CD8-positive, alpha-beta memory T cell (primary cell): ENCODE measurements around the gene SLPI. TPM values are rescaled to one million over a fixed set of nuclear protein-coding genes. Genes with fewer than 3 reads are reported as not detected.

Experiments used
- CTCF ChIA-PET: fragments of 350-600 bp; sonication (Branson Sonifier 250); formaldehyde crosslinking; loops from one replicate; lab custom pipeline; 2021; ENCODE audit warnings: antibody characterized with exemption; lab: Charles Lee
- POLR2A ChIA-PET: fragments of 350-600 bp; sonication (Branson Sonifier 250); formaldehyde crosslinking; loops from one replicate; lab custom pipeline; 2021; ENCODE audit warnings: antibody characterized with exemption; lab: Charles Lee
- DNase-seq, 5 donors: peaks; one replicate each; pipeline versions ENCODE4 v3.0.0 to v3.0.0-alpha.2; 2020 to 2022; ENCODE audit warnings: mixed read lengths in 1 of 5
- H3K27ac ChIP-seq: one replicate; pipeline ENCODE4 v1.7.0; 2013; ENCODE audit warnings: low read depth, mild to moderate bottlenecking, low read length, moderate library complexity
- H3K27me3 ChIP-seq: 2 replicates; pipeline ENCODE4 v1.7.0; 2013; ENCODE audit warnings: low read length, mild to moderate bottlenecking; ENCODE audit not compliant: insufficient read depth, poor library complexity, severe bottlenecking
- H3K36me3 ChIP-seq: 2 replicates; pipeline ENCODE4 v1.7.0; 2013; ENCODE audit warnings: mild to moderate bottlenecking, low read length, moderate library complexity; ENCODE audit not compliant: insufficient read depth
- H3K4me1 ChIP-seq: 2 replicates; pipeline ENCODE4 v1.7.0; 2013; ENCODE audit warnings: mild to moderate bottlenecking, low read length, moderate library complexity; ENCODE audit not compliant: insufficient read depth
- H3K4me3 ChIP-seq: 2 replicates; pipeline ENCODE4 v1.7.0; 2013; ENCODE audit warnings: mild to moderate bottlenecking, low read length
- H3K9me3 ChIP-seq: 2 replicates; pipeline ENCODE4 v1.7.0; 2013; ENCODE audit warnings: mild to moderate bottlenecking, low read length
- H3K27ac Mint-ChIP-seq, 8 donors: one replicate each; pipeline ENCODE4 v1.8.0; 2020 to 2021; ENCODE audit warnings: mixed read lengths in 8 of 8, mild to moderate bottlenecking in 6 of 8, inconsistent platforms in 3 of 8, moderate library complexity in 3 of 8
- H3K27me3 Mint-ChIP-seq, 2 donors: one replicate each; pipeline ENCODE4 v1.8.0; 2020 to 2021; ENCODE audit warnings: mixed read lengths in 2 of 2, mild to moderate bottlenecking in 1 of 2, moderate library complexity in 1 of 2
- H3K36me3 Mint-ChIP-seq, 3 donors: one replicate each; pipeline ENCODE4 v1.8.0; 2020 to 2021; ENCODE audit warnings: mixed read lengths in 3 of 3, inconsistent platforms in 1 of 3, mild to moderate bottlenecking in 1 of 3
- H3K4me1 Mint-ChIP-seq, 3 donors: one replicate each; pipeline ENCODE4 v1.8.0; 2020 to 2021; ENCODE audit warnings: mixed read lengths in 3 of 3, inconsistent platforms in 1 of 3, mild to moderate bottlenecking in 1 of 3
- H3K4me3 Mint-ChIP-seq, 7 donors: one replicate each; pipeline ENCODE4 v1.8.0; 2020 to 2021; ENCODE audit warnings: mixed read lengths in 7 of 7, mild to moderate bottlenecking in 6 of 7, moderate library complexity in 4 of 7, inconsistent platforms in 2 of 7
- H3K9me3 Mint-ChIP-seq, 5 donors: one replicate each; pipeline ENCODE4 v1.8.0; 2020 to 2022; ENCODE audit warnings: mixed read lengths in 5 of 5, mild to moderate bottlenecking in 3 of 5, moderate library complexity in 2 of 5, inconsistent platforms in 1 of 5
- polyA plus RNA-seq: library from polyadenylated mRNA; unstranded; fragments of 300-500 nt; fragmentation: Illumina TruSeq; gene quantifications from one replicate; pipeline ENCODE4 v1.2.3, GENCODE V29; 2021
- total RNA-seq, 2 experiments: library from RNA; stranded (reverse); gene quantifications; one replicate each; pipeline ENCODE4 v1.2.3, GENCODE V29; 2021

SLPI gene
- total and polyA plus RNA-seq, 3 experiments from 2014 or later, result not detected

- Mint-ChIP-seq H3K4me1 (no peaks in the 10 kb centered on the region), H3K36me3 (no peaks in the 10 kb centered on the region), H3K27ac (no peak overlapping the region), H3K9me3 (no peaks in the 10 kb centered on the region), H3K4me3 (no peak overlapping the region), H3K27me3 (peaks cover 18 to 40% of the 10 kb centered on the region in 2 donors)
- Histone ChIP-seq H3K27me3 (no peaks in the 10 kb centered on the region), H3K4me1 (no peaks in the 10 kb centered on the region), H3K27ac (no peak overlapping the region), H3K9me3 (no peaks in the 10 kb centered on the region), H3K36me3 (no peaks in the 10 kb centered on the region), H3K4me3 (no peak overlapping the region)
- CTCF ChIA-PET, result no interaction called here
- POLR2A ChIA-PET, result no interaction called here
- no peak for DNase-seq
These were observed 12.6 kb upstream of the SLPI start for GRCh38 chr20:45266977-45267376.

- H3K9me3 Mint-ChIP-seq, result no peaks in the 10 kb centered on the region
- Histone ChIP-seq H3K9me3 (no peaks in the 10 kb centered on the region), H3K4me1 (no peaks in the 10 kb centered on the region), H3K36me3 (no peaks in the 10 kb centered on the region), H3K27ac (no peak overlapping the region), H3K4me3 (no peak overlapping the region), H3K27me3 (peaks cover 3% of the 10 kb centered on the region)
- no peak overlapping the region for H3K4me3 Mint-ChIP-seq
- H3K27ac Mint-ChIP-seq, result no peak overlapping the region
- DNase-seq, result no peak
- H3K27me3 Mint-ChIP-seq, result peaks cover 16 to 46% of the 10 kb centered on the region in 2 donors
- POLR2A ChIA-PET, result no interaction called here
- no peaks in the 10 kb centered on the region for H3K4me1 Mint-ChIP-seq
- CTCF ChIA-PET, result no interaction called here
- H3K36me3 Mint-ChIP-seq, result no peaks in the 10 kb centered on the region
These were observed 9.3 kb upstream of the SLPI start for GRCh38 chr20:45263556-45264266.

GRCh38 chr20:45258664-45259063, 4.3 kb upstream of the SLPI start:
- H3K36me3 Mint-ChIP-seq, result no peaks in the 10 kb centered on the region
- H3K27ac Mint-ChIP-seq, result no peak overlapping the region

GRCh38 chr20:45258259-45258658, 3.9 kb upstream of the SLPI start:
- no peaks in the 10 kb centered on the region for H3K4me1 Mint-ChIP-seq
- ChIA-PET POLR2A (no interaction called here), CTCF (no interaction called here)
- H3K36me3 Mint-ChIP-seq, result no peaks in the 10 kb centered on the region
- Histone ChIP-seq H3K27me3 (peaks cover 7% of the 10 kb centered on the region), H3K9me3 (no peaks in the 10 kb centered on the region), H3K4me1 (no peaks in the 10 kb centered on the region), H3K36me3 (no peaks in the 10 kb centered on the region), H3K4me3 (no peak overlapping the region), H3K27ac (no peak overlapping the region)
- no peak overlapping the region for H3K27ac Mint-ChIP-seq
- no peaks in the 10 kb centered on the region for H3K9me3 Mint-ChIP-seq
- H3K27me3 Mint-ChIP-seq, result peaks cover 26 to 57% of the 10 kb centered on the region in 2 donors
- DNase-seq, result no peak
- no peak overlapping the region for H3K4me3 Mint-ChIP-seq

More at GRCh38 chr20:45258664-45259063, 4.3 kb upstream of the SLPI start:
- Mint-ChIP-seq H3K9me3 (no peaks in the 10 kb centered on the region), H3K27me3 (peaks cover 22 to 53% of the 10 kb centered on the region in 2 donors), H3K4me1 (no peaks in the 10 kb centered on the region), H3K4me3 (no peak overlapping the region)
- Histone ChIP-seq H3K4me3 (no peak overlapping the region), H3K36me3 (no peaks in the 10 kb centered on the region), H3K4me1 (no peaks in the 10 kb centered on the region), H3K27ac (no peak overlapping the region), H3K27me3 (peaks cover 5% of the 10 kb centered on the region), H3K9me3 (no peaks in the 10 kb centered on the region)
- POLR2A ChIA-PET, result no interaction called here
- CTCF ChIA-PET, result no interaction called here
- no peak for DNase-seq

- Histone ChIP-seq H3K36me3 (no peaks in the 10 kb centered on the region), H3K9me3 (no peaks in the 10 kb centered on the region), H3K27me3 (peaks cover 11% of the 10 kb centered on the region), H3K4me3 (no peak overlapping the region), H3K4me1 (no peaks in the 10 kb centered on the region), H3K27ac (no peak overlapping the region)
- CTCF ChIA-PET, result no interaction called here
- no peak overlapping the region for H3K27ac Mint-ChIP-seq
- no peaks in the 10 kb centered on the region for H3K9me3 Mint-ChIP-seq
- DNase-seq, result no peak
- POLR2A ChIA-PET, result no interaction called here
- H3K36me3 Mint-ChIP-seq, result no peaks in the 10 kb centered on the region
- H3K4me1 Mint-ChIP-seq, result no peaks in the 10 kb centered on the region
- H3K27me3 Mint-ChIP-seq, result peaks cover 28 to 56% of the 10 kb centered on the region in 2 donors
- no peak overlapping the region for H3K4me3 Mint-ChIP-seq
These were observed 3.3 kb upstream of the SLPI start for GRCh38 chr20:45257711-45258110.

- Mint-ChIP-seq H3K4me1 (no peaks in the 10 kb centered on the region), H3K4me3 (no peak overlapping the region), H3K9me3 (no peaks in the 10 kb centered on the region), H3K36me3 (no peaks in the 10 kb centered on the region), H3K27me3 (peaks cover 33 to 59% of the 10 kb centered on the region in 2 donors), H3K27ac (no peak overlapping the region)
- POLR2A ChIA-PET, result no interaction called here
- H3K27ac ChIP-seq, result no peak overlapping the region
- H3K27me3 ChIP-seq, result peaks cover 11% of the 10 kb centered on the region
- no peaks in the 10 kb centered on the region for H3K36me3 ChIP-seq
- H3K4me1 ChIP-seq, result no peaks in the 10 kb centered on the region
- no peaks in the 10 kb centered on the region for H3K9me3 ChIP-seq
- H3K4me3 ChIP-seq, result no peak overlapping the region
- DNase-seq, result no peak
- CTCF ChIA-PET, result no interaction called here
These were observed 2.8 kb upstream of the SLPI start for GRCh38 chr20:45257161-45257560.

- ChIA-PET POLR2A (no interaction called here), CTCF (no interaction called here)
- no peak for DNase-seq
- Histone ChIP-seq H3K4me3 (no peak overlapping the region), H3K27me3 (peaks cover 12% of the 10 kb centered on the region), H3K36me3 (no peaks in the 10 kb centered on the region), H3K9me3 (no peaks in the 10 kb centered on the region), H3K27ac (no peak overlapping the region), H3K4me1 (no peaks in the 10 kb centered on the region)
- Mint-ChIP-seq H3K4me1 (no peaks in the 10 kb centered on the region), H3K9me3 (peaks cover 0 to 2% (median 0%) of the 10 kb centered on the region in 5 donors), H3K27ac (no peak overlapping the region), H3K27me3 (peaks cover 39 to 64% of the 10 kb centered on the region in 2 donors), H3K36me3 (no peaks in the 10 kb centered on the region), H3K4me3 (no peak overlapping the region)
These were observed 1.1 kb downstream of the SLPI start for GRCh38 chr20:45253261-45253660.

GRCh38 chr20:45251884-45252560, 2.3 kb downstream of the SLPI start:
- no peaks in the 10 kb centered on the region for H3K4me1 ChIP-seq
- H3K9me3 ChIP-seq, result no peaks in the 10 kb centered on the region
- H3K4me1 Mint-ChIP-seq, result no peaks in the 10 kb centered on the region
- H3K9me3 Mint-ChIP-seq, result peaks cover 0 to 2% (median 0%) of the 10 kb centered on the region in 5 donors
- H3K27ac Mint-ChIP-seq, result no peak overlapping the region
- H3K27ac ChIP-seq, result no peak overlapping the region
- H3K4me3 ChIP-seq, result no peak overlapping the region
- H3K27me3 ChIP-seq, result peaks cover 12% of the 10 kb centered on the region
- no peaks in the 10 kb centered on the region for H3K36me3 Mint-ChIP-seq
- H3K36me3 ChIP-seq, result no peaks in the 10 kb centered on the region
- no peak for DNase-seq
- ChIA-PET CTCF (no interaction called here), POLR2A (no interaction called here)
- H3K27me3 Mint-ChIP-seq, result peaks cover 45 to 67% of the 10 kb centered on the region in 2 donors
- H3K4me3 Mint-ChIP-seq, result no peak overlapping the region
